HG02970 (cell line): ENCODE results near the gene WSCD1.

Experiments used
- ATAC-seq: cut with Tn5 transposase; IDR thresholded peaks from one replicate; pipeline ENCODE4 v1.9.1; 2021; ENCODE audit warnings: mild to moderate bottlenecking, moderate library complexity, moderate number of reproducible peaks; ENCODE audit not compliant: unreplicated experiment, low FRiP score

WSCD1 gene

GRCh38 chr17:6102615-6103014 lies 32.4 kb downstream of the WSCD1 start:
- ATAC-seq = no peak

DNA sequence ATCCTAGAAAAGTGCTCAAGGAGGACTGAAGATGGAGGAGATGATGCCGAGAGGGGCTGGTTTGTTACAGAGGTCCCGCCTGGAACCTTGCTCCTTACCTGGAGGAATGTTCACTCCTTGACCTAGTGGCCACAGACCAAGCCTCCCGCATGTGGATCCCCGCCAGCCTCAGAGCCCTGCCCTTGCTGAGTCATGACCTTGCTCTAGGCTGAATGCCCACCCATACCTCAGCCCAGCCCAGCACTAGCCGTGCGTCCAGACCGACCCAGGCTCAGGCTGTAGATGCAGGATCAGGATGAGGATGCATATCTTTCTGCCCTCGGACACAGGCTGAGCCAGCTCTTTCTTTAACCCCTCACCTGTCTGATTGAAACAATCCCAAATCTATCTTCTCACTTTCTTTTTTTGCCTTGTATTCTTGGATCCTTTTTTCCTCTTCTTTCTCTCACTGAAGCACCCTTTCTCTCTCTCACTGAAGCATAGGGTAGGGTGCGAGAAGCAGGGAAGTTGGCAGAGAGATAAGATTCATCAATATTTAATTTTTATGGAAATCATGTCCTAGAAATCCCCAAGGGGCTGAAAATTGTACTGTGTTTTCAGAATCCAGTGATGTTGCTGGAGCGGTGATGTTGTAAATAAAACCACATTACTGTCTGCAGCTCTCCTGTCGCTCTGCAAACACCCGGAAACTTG lies 34.9 kb downstream of the WSCD1 start:
- no peak for ATAC-seq

- no peak for ATAC-seq
These were observed 35.4 kb downstream of the WSCD1 start for GRCh38 chr17:6105649-6106007.

GRCh38 chr17:6106212-6106611 lies 36.0 kb downstream of the WSCD1 start:
- no peak for ATAC-seq

- no peak for ATAC-seq
These were observed 37.6 kb downstream of the WSCD1 start for GRCh38 chr17:6107791-6108190.

GRCh38 chr17:6108382-6108781 lies 38.2 kb downstream of the WSCD1 start:
- no peak for ATAC-seq

GRCh38 chr17:6108987-6109386 lies 38.8 kb downstream of the WSCD1 start:
- no peak for ATAC-seq

- ATAC-seq = no peak
These were observed 39.4 kb downstream of the WSCD1 start for GRCh38 chr17:6109536-6109935.

- ATAC-seq = no peak
These were observed 39.9 kb downstream of the WSCD1 start for GRCh38 chr17:6110088-6110487.

DNA sequence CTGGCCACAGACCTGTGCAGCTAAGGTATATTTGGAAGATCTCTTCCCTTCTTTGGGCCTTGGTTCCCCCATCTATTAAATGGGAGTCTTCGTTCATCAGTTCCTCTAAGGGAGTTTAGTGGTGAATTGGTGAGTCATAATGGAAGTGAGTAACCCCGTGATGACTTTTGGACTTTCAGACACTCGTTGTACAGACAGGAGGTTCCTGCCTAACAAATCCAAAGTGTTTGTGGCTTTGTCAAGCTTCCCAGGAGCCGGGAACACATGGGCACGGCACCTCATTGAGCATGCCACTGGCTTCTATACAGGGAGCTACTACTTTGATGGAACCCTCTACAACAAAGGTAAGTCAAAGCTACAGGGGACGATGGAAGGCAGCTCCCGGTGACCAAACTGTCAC lies 40.4 kb downstream of the WSCD1 start:
- no peak for ATAC-seq

- ATAC-seq = no peak
These were observed 50.2 kb downstream of the WSCD1 start for GRCh38 chr17:6120351-6120750.

DNA sequence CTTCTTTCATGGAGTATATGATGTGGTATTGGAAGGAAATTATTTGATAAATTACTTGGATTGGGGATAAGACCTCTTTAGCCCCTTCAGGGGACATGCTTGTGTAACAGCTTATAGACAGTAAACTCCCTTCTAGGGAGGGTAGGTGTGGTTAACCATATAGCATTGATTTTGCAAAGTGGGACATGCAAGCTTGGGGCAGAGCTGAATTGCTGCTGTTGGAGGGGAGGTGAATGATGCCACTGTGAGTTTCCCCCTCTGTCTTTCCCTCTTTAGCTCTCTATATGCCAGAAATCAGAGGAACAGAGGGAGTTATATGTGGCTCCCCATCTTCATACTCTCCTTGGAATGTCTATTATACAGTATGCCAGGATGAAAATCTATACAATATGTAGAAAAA lies 54.7 kb downstream of the WSCD1 start:
- no peak for ATAC-seq

GRCh38 chr17:6126768-6127167 lies 56.6 kb downstream of the WSCD1 start:
- no peak for ATAC-seq

DNA sequence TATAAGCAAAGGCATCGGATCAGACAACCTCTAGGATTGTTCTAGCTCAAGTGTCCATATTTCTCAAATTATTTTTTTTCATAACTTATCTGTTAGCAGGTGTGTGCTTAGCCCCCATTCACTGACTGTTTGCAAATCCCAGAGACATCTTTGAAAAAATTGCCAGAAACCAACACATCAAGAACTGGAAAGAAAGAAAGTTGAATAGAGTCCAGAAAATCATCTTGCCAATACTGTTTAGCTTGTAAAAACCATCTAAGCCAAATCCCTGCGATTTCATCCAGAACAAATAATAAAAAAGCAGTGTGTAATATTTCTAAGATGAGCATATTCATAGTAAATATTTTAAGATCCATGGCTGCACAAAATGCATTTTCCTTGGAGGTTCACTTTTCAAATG lies 64.5 kb downstream of the WSCD1 start:
- ATAC-seq = no peak

GRCh38 chr17:6135236-6135635 lies 65.1 kb downstream of the WSCD1 start:
- no peak for ATAC-seq

- no peak for ATAC-seq
These were observed 65.8 kb downstream of the WSCD1 start for GRCh38 chr17:6135996-6136395.

GRCh38 chr17:6137716-6138502 lies 67.7 kb downstream of the WSCD1 start:
- no peak for ATAC-seq

DNA sequence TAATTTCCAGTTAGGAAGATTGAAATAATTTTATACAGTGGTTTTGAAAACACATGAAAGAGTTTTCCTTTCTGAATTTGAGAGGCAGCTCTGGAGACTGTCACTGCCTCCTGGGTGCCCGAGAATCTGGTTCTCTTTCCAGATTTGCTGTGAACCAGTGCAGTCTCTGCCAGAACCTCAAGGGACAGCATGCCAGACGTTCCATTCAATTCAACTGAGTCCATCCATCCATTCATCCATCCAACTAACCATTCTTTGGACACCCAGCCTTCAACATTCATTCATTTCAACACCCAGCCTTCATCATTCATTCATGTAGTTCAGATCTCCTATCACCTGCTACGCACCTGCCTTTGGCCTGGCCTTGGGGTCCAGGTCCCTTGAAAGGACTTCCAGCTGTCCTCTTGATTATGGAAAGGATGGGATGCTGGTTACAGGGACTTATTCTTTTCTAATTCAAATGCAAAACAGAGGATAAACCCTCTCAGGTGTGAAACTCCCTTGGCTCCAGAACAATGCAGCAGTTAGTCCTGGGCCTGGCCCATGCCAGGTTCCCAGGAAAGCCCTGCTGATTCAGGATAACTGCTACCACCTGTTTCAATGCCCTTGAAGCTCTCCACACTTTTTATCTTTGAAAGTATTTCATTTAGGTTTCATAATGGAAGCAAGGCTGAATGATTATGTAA lies 68.7 kb downstream of the WSCD1 start:
- no peak for ATAC-seq

GRCh38 chr17:6139447-6139832 lies 69.3 kb downstream of the WSCD1 start:
- ATAC-seq = no peak

- no peak for ATAC-seq
These were observed 70.0 kb downstream of the WSCD1 start for GRCh38 chr17:6140188-6140587.

- ATAC-seq = no peak
These were observed 70.7 kb downstream of the WSCD1 start for GRCh38 chr17:6140728-6141330.
